H1 (cell line): ENCODE results near the gene PRDM1. TPM values are rescaled to one million over a fixed set of nuclear protein-coding genes. Genes with fewer than 3 reads are reported as not detected.

ENCODE experiments used
- CTCF ChIA-PET: fragments of 300-600 bp; sonication (Branson Sonifier 250); formaldehyde crosslinking; loops from one replicate; lab custom pipeline; 2021; ENCODE audit not compliant: partially characterized antibody; lab: Charles Lee
- POLR2A ChIA-PET: fragments of 300-600 bp; sonication (Branson Sonifier 250); formaldehyde crosslinking; loops from one replicate; lab custom pipeline; 2021; ENCODE audit warnings: inconsistent platforms; ENCODE audit not compliant: partially characterized antibody; lab: Charles Lee
- DNase-seq, 2 experiments: peaks; one replicate each; pipeline versions ENCODE4 v3.0.0 to v3.0.0-alpha.2; 2010 to 2022; ENCODE audit warnings: low spot score in 2 of 2, low read depth in 1 of 2, mixed read lengths in 1 of 2
- FAIRE-seq: peaks from 2 replicates; lab custom pipeline; 2011; peaks lifted over from hg19 to GRCh38; lab: Jason Lieb, UNC
- H2AFZ ChIP-seq: 2 replicates; pipeline ENCODE4 v1.8.1; 2012; ENCODE audit warnings: low read length, inconsistent platforms
- H2AK5ac ChIP-seq: 2 replicates; pipeline ENCODE4 v1.6.1; 2013; ENCODE audit warnings: low read depth, low read length
- H2BK120ac ChIP-seq: replicated peaks from 2 replicates; pipeline ENCODE3; 2013; ENCODE audit warnings: low read depth, low read length, inconsistent platforms
- H2BK12ac ChIP-seq: 2 replicates; pipeline ENCODE4 v1.6.1; 2013; ENCODE audit warnings: low read depth, low read length
- H2BK15ac ChIP-seq: 2 replicates; pipeline ENCODE4 v1.6.1; 2013; ENCODE audit warnings: low read length
- H2BK20ac ChIP-seq: 2 replicates; pipeline ENCODE4 v1.6.1; 2013; ENCODE audit warnings: low read length
- H2BK5ac ChIP-seq: 2 replicates; pipeline ENCODE4 v1.6.1; 2013; ENCODE audit warnings: low read depth, low read length
- H3K14ac ChIP-seq: 2 replicates; pipeline ENCODE4 v1.6.1; 2013; ENCODE audit warnings: inconsistent platforms; ENCODE audit not compliant: insufficient read length
- H3K18ac ChIP-seq: 2 replicates; pipeline ENCODE4 v1.6.1; 2013; ENCODE audit warnings: low read length; ENCODE audit errors: extremely low read depth
- H3K23ac ChIP-seq: 2 replicates; pipeline ENCODE4 v1.6.1; 2013; ENCODE audit warnings: inconsistent platforms; ENCODE audit not compliant: insufficient read length
- H3K23me2 ChIP-seq: 2 replicates; pipeline ENCODE4 v1.6.1; 2013; ENCODE audit warnings: low read depth, low read length
- H3K27ac ChIP-seq: 2 replicates; pipeline ENCODE4 v1.6.1; 2011; ENCODE audit warnings: low read depth, low read length, inconsistent platforms
- H3K27me3 ChIP-seq, 4 experiments: replicated peaks in 1 of 4; 1 replicate in 1 of 4; 2 replicates in 3 of 4; pipeline versions ENCODE4 v1.6.1 to v1.8.1; 2011 to 2013; ENCODE audit warnings: low read length in 3 of 4, mild to moderate bottlenecking in 3 of 4, inconsistent platforms in 2 of 4, mixed read lengths in 2 of 4, moderate library complexity in 1 of 4; ENCODE audit not compliant: control insufficient read depth in 3 of 4, insufficient read depth in 3 of 4; ENCODE audit errors: extremely low read depth in 1 of 4
- H3K36me3 ChIP-seq, 4 experiments: 2 replicates each; pipeline versions ENCODE4 v1.6.1 to v1.8.1; 2011 to 2013; ENCODE audit warnings: mild to moderate bottlenecking in 4 of 4, low read length in 3 of 4, moderate library complexity in 2 of 4, control low read depth in 1 of 4, inconsistent platforms in 1 of 4; ENCODE audit not compliant: insufficient read depth in 4 of 4, control insufficient read depth in 2 of 4
- H3K4ac ChIP-seq: replicated peaks from 2 replicates; pipeline ENCODE3; 2013; ENCODE audit warnings: low read length, low read depth, mixed read lengths, inconsistent platforms; ENCODE audit not compliant: insufficient read length
- H3K4me1 ChIP-seq, 4 experiments: replicated peaks in 1 of 4; 1 replicate in 1 of 4; 2 replicates in 3 of 4; pipeline versions ENCODE4 v1.6.1 to v1.8.1; 2011 to 2013; ENCODE audit warnings: low read length in 3 of 4, inconsistent platforms in 2 of 4, mixed read lengths in 1 of 4; ENCODE audit not compliant: insufficient read depth in 4 of 4, control insufficient read depth in 3 of 4
- H3K4me2 ChIP-seq, 2 experiments: 2 replicates each; pipeline versions ENCODE4 v1.6.1 to v1.8.1; 2011 to 2013; ENCODE audit warnings: low read depth in 2 of 2, low read length in 2 of 2, control low read depth in 1 of 2, inconsistent platforms in 1 of 2, mild to moderate bottlenecking in 1 of 2; ENCODE audit not compliant: insufficient read depth in 1 of 2
- H3K4me3 ChIP-seq, 4 experiments: fragments of 200-600, 300-600 bp in 1 of 4; sonication (generic), shearing (Covaris generic), sonication (Bioruptor Twin) in 1 of 4; 2 replicates each; pipeline versions ENCODE4 v1.5.1 to v1.8.1; 2011 to 2016; ENCODE audit warnings: low read length in 4 of 4, low read depth in 3 of 4, control low read depth in 2 of 4, inconsistent platforms in 2 of 4, mild to moderate bottlenecking in 2 of 4, mixed read lengths in 1 of 4, moderate library complexity in 1 of 4; ENCODE audit not compliant: insufficient read depth in 2 of 4; ENCODE audit errors: extremely low read depth in 1 of 4
- H3K56ac ChIP-seq: replicated peaks from 2 replicates; pipeline ENCODE3; 2013; ENCODE audit warnings: low read depth, mild to moderate bottlenecking, mixed read lengths, low read length, inconsistent platforms; ENCODE audit not compliant: insufficient read length
- H3K79me1 ChIP-seq: 2 replicates; pipeline ENCODE4 v1.6.1; 2013; ENCODE audit warnings: low read depth, low read length, control low read depth
- H3K79me2 ChIP-seq, 2 experiments: 2 replicates each; pipeline versions ENCODE4 v1.6.1 to v1.8.1; 2012 to 2013; ENCODE audit warnings: low read length in 2 of 2, mild to moderate bottlenecking in 2 of 2, inconsistent platforms in 1 of 2; ENCODE audit not compliant: insufficient read depth in 2 of 2, control insufficient read depth in 1 of 2
- H3K9ac ChIP-seq, 4 experiments: replicated peaks in 1 of 4; 1 replicate in 1 of 4; 2 replicates in 3 of 4; pipeline versions ENCODE4 v1.6.1 to v1.8.1; 2011 to 2013; ENCODE audit warnings: low read depth in 3 of 4, low read length in 3 of 4, control low read depth in 2 of 4, mild to moderate bottlenecking in 2 of 4, moderate library complexity in 2 of 4, inconsistent platforms in 1 of 4; ENCODE audit errors: extremely low read depth in 1 of 4
- H3K9me3 ChIP-seq, 2 experiments: 2 replicates each; pipeline versions ENCODE4 v1.6.1 to v1.8.1; 2012 to 2013; ENCODE audit warnings: mild to moderate bottlenecking in 2 of 2, moderate library complexity in 2 of 2, control low read depth in 1 of 2, inconsistent platforms in 1 of 2, low read depth in 1 of 2, low read length in 1 of 2, mixed read lengths in 1 of 2; ENCODE audit not compliant: insufficient read depth in 2 of 2
- H4K20me1 ChIP-seq, 2 experiments: replicated peaks in 1 of 2; 2 replicates each; pipeline versions ENCODE3 to v1.8.1; 2011 to 2013; ENCODE audit warnings: inconsistent platforms in 2 of 2, low read length in 2 of 2, mild to moderate bottlenecking in 1 of 2; ENCODE audit not compliant: insufficient read depth in 2 of 2, control insufficient read depth in 1 of 2
- H4K5ac ChIP-seq: 2 replicates; pipeline ENCODE4 v1.6.1; 2013; ENCODE audit warnings: low read length, low read depth, mixed read lengths, inconsistent platforms; ENCODE audit not compliant: insufficient read length
- H4K8ac ChIP-seq: 2 replicates; pipeline ENCODE4 v1.8.0; 2013; ENCODE audit warnings: mild to moderate bottlenecking, moderate library complexity, low read length, inconsistent platforms; ENCODE audit not compliant: insufficient read depth; ENCODE audit errors: extremely low read depth
- H4K91ac ChIP-seq: replicated peaks from 2 replicates; pipeline ENCODE3; 2013; ENCODE audit warnings: low read length, mixed read lengths, inconsistent platforms; ENCODE audit not compliant: insufficient read length
- BRCA1 ChIP-seq: IDR thresholded peaks from 2 replicates; pipeline ENCODE4 v1.6.1; 2012; ENCODE audit warnings: low read depth, low read length, improper control_type of control experiment
- CBX5 ChIP-seq: fragments of 300-800, 300-1000 bp; sonication (generic); IDR thresholded peaks from 2 replicates; pipeline ENCODE4 v1.7.1; 2016; ENCODE audit warnings: antibody characterized with exemption, low read length, low read depth
- CHD2 ChIP-seq: IDR thresholded peaks from 2 replicates; pipeline ENCODE4 v1.6.1; 2012; ENCODE audit warnings: low read length, improper control_type of control experiment
- CTBP2 ChIP-seq: IDR thresholded peaks from 2 replicates; pipeline ENCODE4 v1.7.0; 2011; ENCODE audit warnings: borderline replicate concordance, mild to moderate bottlenecking, moderate library complexity, mixed read lengths, low read length; ENCODE audit not compliant: insufficient read depth, insufficient read length
- HDAC6 ChIP-seq: IDR thresholded peaks from one replicate; pipeline ENCODE4 v1.7.1; 2012; ENCODE audit warnings: low read depth, mild to moderate bottlenecking, inconsistent platforms, low read length, moderate library complexity
- KDM4A ChIP-seq: IDR thresholded peaks from one replicate; pipeline ENCODE4 v1.7.1; 2012; ENCODE audit warnings: low read depth, mild to moderate bottlenecking, moderate library complexity, low read length, inconsistent platforms; ENCODE audit not compliant: severe bottlenecking
- MAFK ChIP-seq: IDR thresholded peaks from 2 replicates; pipeline ENCODE4 v1.6.1; 2012; ENCODE audit warnings: low read depth, mild to moderate bottlenecking, improper control_type of control experiment, low read length
- NRF1 ChIP-seq: IDR thresholded peaks from 2 replicates; pipeline ENCODE4 v1.6.1; 2011; ENCODE audit warnings: mild to moderate bottlenecking, low read depth, low read length, improper control_type of control experiment
- TAF7 ChIP-seq: optimal IDR thresholded peaks from 2 replicates; pipeline ENCODE3; 2011; ENCODE audit warnings: low read depth, mild to moderate bottlenecking, inconsistent platforms, low read length, moderate library complexity, borderline replicate concordance
- TBP ChIP-seq: IDR thresholded peaks from 2 replicates; pipeline ENCODE4 v1.6.1; 2011; ENCODE audit warnings: low read depth, low read length, improper control_type of control experiment
- TCF12 ChIP-seq: IDR thresholded peaks from 2 replicates; pipeline ENCODE4 v1.6.1; 2011; ENCODE audit warnings: low read depth, mild to moderate bottlenecking, low read length
- WGBS, 2 experiments: shearing (Covaris generic) in 1 of 2; methylation state at CpG; one replicate each; pipeline versions ENCODE4 v1.1.6 to v1.1.7; 2013 to 2015; ENCODE audit warnings: low lambda C conversion rate in 2 of 2, mixed read lengths in 2 of 2, inconsistent platforms in 1 of 2, low coverage in 1 of 2, missing lambda C conversion rate in 1 of 2; ENCODE audit not compliant: insufficient replicate concordance in 2 of 2, insufficient coverage in 1 of 2, insufficient read length in 1 of 2; ENCODE audit errors: extremely low coverage in 1 of 2, missing lambda C conversion rate in 1 of 2; 5-methylcytosine and 5-hydroxymethylcytosine counted together
- polyA plus RNA-seq, 7 experiments: library from polyadenylated mRNA; depleted of rRNA in 3 of 7; stranded (reverse) in 5 of 7; unstranded in 2 of 7; fragments of >200 nt in 5 of 7; fragments of 200-250 nt in 2 of 7; gene quantifications; 1 replicate in 5 of 7; 2 replicates in 1 of 7; 4 replicates in 1 of 7; pipeline versions ENCODE4 v1.2.1 to v1.2.3, GENCODE V29; 2011 to 2013; ENCODE audit warnings: missing spikeins in 2 of 7, mixed read lengths in 2 of 7
- total RNA-seq: library from RNA; stranded (reverse); fragmentation: NEBNext Ultra II Directional; extraction: Animal tissue kit (Norgen Biotek cat#: 25700); gene quantifications from 2 replicates; pipeline ENCODE4 v1.2.1, GENCODE V29; 2021
- TF ChIP-seq, protein P1 (sequence below): IDR thresholded peaks from 2 replicates; pipeline ENCODE4 v1.6.1; 2012; ENCODE audit warnings: inconsistent platforms
- TF ChIP-seq, protein P2 (sequence below): IDR thresholded peaks from 2 replicates; pipeline ENCODE4 v1.6.1; 2011; ENCODE audit warnings: low read depth, mild to moderate bottlenecking, low read length; ENCODE audit not compliant: insufficient read depth

Gene PRDM1
- total and polyA plus RNA-seq, 2 of the 8 experiments (the other 6 are each of a cell fraction or from before 2014, with no cell fraction given), result 0.21 to 0.74 TPM

DNA sequence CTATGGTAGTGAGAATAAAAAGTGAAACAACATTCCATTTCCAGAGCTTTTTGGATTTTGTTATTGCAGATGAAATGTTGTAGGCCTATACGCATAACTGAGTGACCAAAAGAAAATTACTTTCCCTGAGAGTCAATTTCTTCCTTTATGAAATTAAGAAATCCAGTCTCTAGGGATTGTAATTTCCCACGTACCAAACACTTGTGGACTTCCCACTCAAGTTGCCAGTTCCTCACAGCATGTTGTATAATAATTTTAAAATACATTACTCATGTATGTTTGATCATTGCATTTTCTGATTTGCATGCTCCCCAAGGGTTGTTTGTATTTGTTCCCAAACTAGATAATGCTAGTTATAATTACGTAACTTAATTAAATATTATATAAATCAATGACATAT lies 12.0 kb upstream of the PRDM1 start:
- FAIRE-seq, result no peak
- Histone ChIP-seq H4K5ac (no peak overlapping the region), H3K18ac (no peak overlapping the region), H3K23me2 (no peaks in the 10 kb centered on the region), H3K9me3 (no peaks in the 10 kb centered on the region), H4K20me1 (no peaks in the 10 kb centered on the region), H3K9ac (no peak overlapping the region), H3K4me3 (no peak overlapping the region), H3K56ac (no peak overlapping the region), H3K4ac (no peak overlapping the region)
- 87% methylated on average over 3 of the region's 3 CpGs; no CpG with 5 or more reads in 1 of the 2 experiments for WGBS, 2 experiments
- TF ChIP-seq, protein P1, sequence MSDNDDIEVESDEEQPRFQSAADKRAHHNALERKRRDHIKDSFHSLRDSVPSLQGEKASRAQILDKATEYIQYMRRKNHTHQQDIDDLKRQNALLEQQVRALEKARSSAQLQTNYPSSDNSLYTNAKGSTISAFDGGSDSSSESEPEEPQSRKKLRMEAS, result no peak
- TF ChIP-seq CBX5 (no peak), CHD2 (no peak), MAFK (no peak), TCF12 (no peak), TAF7 (no peak), HDAC6 (no peak), BRCA1 (no peak), KDM4A (no peak), TBP (no peak), CTBP2 (no peak), NRF1 (no peak)
- TF ChIP-seq, protein P2, sequence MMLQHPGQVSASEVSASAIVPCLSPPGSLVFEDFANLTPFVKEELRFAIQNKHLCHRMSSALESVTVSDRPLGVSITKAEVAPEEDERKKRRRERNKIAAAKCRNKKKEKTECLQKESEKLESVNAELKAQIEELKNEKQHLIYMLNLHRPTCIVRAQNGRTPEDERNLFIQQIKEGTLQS, result no peak
- TF ChIP-seq, all 59 proteins: peak for 0
- Histone ChIP-seq H3K27me3 (no peaks in the 10 kb centered on the region), H2BK5ac (no peak overlapping the region), H3K79me1 (no peaks in the 10 kb centered on the region), H3K23ac (no peak overlapping the region), H4K8ac (no peak overlapping the region), H4K91ac (no peak overlapping the region), H3K14ac (no peak overlapping the region), H2BK120ac (no peak overlapping the region), H3K4me2 (no peak overlapping the region), H2AK5ac (no peak overlapping the region), H3K79me2 (no peaks in the 10 kb centered on the region), H3K27ac (no peak overlapping the region), H3K4me1 (no peaks in the 10 kb centered on the region), H2AFZ (no peak overlapping the region), H2BK15ac (no peak overlapping the region), H2BK12ac (no peak overlapping the region), H2BK20ac (no peak overlapping the region), H3K36me3 (no peaks in the 10 kb centered on the region)
- POLR2A ChIA-PET, result no interaction called here
- DNase-seq, result no peak
- CTCF ChIA-PET, result no interaction called here
